H7 (cell line): ENCODE measurements around the gene GPR68. TPM values are rescaled to one million over a fixed set of nuclear protein-coding genes. Genes with fewer than 3 reads are reported as not detected.
A peak's percentile ranks its signal among the peaks of the same experiment; 100 is the strongest.
"Not testable (repeated sequence)": the region's sequence is repeated elsewhere in the genome, so short reads cannot be mapped to it uniquely, and the experiment has no call there.

Experiments used
- DNase-seq: peaks from one replicate; pipeline ENCODE4 v3.0.0; 2012
- H3K27me3 ChIP-seq: 2 replicates; pipeline ENCODE4 v1.6.0; 2011; ENCODE audit warnings: mild to moderate bottlenecking, low read length; ENCODE audit not compliant: control insufficient read depth, insufficient read depth
- H3K36me3 ChIP-seq: replicated peaks from 2 replicates; pipeline ENCODE4 v1.5.1; 2011; ENCODE audit warnings: low read length; ENCODE audit not compliant: control insufficient read depth, insufficient read depth
- H3K4me3 ChIP-seq: 2 replicates; pipeline ENCODE4 v1.5.1; 2011; ENCODE audit warnings: low read depth, mild to moderate bottlenecking, control low read depth, low read length, moderate library complexity; ENCODE audit not compliant: insufficient read depth
- total RNA-seq: library from RNA; depleted of rRNA; stranded (reverse); fragments of >200 nt; shearing (Covaris generic); gene quantifications from 2 replicates; pipeline ENCODE4 v1.2.3, GENCODE V29; 2014

GPR68 gene
- total RNA-seq, 1 experiment from 2014 or later, result 1.1 TPM

- Histone ChIP-seq H3K4me3 (no peak overlapping the region), H3K36me3 (no peaks in the 10 kb centered on the region), H3K27me3 (no peaks in the 10 kb centered on the region)
- no peak for DNase-seq
Measured at GRCh38 chr14:91232052-91232451, 12.5 kb downstream of the GPR68 start.

DNA sequence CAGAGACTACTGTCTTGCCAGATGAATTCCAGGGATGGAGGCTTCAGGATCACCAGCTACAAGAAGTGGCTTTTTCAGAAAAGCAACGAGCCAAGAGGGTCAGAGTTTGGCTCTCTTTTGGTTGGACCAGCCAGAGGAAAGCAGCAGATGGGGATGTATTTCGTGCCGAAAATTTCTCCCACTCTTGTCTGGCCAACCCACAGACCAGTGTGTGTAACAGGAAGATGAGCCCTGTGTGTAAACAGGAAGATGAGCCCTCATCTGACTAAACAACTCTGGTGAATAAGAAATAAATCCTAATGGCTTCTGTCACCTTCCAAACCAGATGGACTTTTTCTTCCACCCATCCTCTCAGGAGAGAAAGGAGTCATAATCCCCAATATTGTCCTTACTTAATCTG lies 13.1 kb downstream of the GPR68 start:
- Histone ChIP-seq H3K36me3 (no peaks in the 10 kb centered on the region), H3K27me3 (no peaks in the 10 kb centered on the region), H3K4me3 (no peak overlapping the region)
- no peak for DNase-seq

DNA sequence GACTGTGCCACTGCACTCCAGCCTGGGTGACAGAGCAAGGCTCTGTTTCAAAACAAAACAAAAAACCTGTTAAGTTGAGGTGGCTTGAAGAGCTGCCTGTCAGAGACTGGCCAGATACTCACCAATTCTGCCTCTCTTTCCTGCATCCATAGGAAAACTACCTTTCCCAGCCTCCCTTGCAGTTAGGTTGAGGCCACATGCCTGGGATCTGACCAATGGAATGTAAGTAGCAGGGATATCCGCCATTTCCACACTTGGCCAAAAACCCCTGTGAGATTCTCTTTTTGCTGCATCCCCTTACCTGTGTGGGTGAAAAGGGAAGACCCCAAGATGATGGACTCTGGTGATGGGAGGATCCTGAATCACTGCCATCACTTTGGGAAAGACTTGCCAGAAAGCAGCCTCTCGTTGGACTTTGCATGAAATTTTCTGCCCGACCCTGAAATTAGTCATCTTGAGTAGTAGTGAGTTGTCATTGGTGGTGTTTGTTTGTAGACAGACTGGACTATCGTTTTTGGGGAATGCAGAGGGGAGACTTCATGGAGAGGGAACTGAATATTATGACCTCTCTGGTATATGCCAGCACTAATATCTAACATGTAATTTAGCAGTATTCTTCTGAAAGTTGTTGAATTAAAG lies 14.0 kb downstream of the GPR68 start:
- DNase-seq, result no peak
- H3K36me3 ChIP-seq, result no peaks in the 10 kb centered on the region
- no peak overlapping the region for H3K4me3 ChIP-seq
- H3K27me3 ChIP-seq, result no peaks in the 10 kb centered on the region

DNA sequence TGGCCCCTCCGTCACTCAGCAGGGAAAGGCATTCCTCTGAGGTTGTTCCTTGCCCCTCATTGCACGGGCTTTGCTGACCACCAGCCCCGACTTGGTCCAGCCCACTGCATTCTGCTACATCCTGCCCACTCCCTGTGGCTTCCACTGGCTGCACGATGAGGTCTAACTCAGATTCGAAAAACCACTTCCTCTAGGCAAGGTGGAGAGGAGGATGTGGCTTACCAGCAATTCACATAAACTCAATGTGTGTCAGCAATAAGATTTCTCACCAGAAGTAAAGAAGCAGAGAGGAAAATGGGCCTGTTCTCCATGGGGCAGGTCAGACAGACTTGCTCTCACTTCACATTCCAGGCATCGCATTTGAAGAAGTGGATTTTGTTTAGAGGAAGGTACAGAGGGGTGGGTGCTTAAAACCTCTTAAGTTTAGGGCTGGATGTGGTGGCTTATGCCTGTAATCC lies 14.7 kb downstream of the GPR68 start:
- no peak for DNase-seq
- Histone ChIP-seq H3K27me3 (no peaks in the 10 kb centered on the region), H3K36me3 (no peaks in the 10 kb centered on the region), H3K4me3 (no peak overlapping the region)

DNA sequence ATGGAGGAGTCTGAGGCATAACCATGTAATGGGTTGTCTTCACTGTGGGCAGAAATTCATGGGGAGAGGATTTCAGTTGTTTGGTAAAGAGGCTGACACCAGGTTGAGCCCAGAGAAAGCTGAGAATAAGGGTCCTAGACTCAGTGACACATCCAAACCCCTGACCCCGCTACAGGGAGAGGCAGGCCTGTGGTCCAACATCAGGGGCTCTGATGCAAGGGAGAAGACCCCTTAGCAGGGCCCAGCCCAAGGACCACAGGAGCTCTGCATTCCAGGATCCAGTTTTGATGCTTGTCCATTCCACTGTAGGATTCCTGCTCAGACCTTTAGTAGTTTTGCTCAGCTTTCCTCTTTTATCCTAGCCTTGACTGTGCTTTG lies 15.5 kb downstream of the GPR68 start:
- H3K27me3 ChIP-seq, result no peaks in the 10 kb centered on the region
- DNase-seq, result no peak
- no peaks in the 10 kb centered on the region for H3K36me3 ChIP-seq
- H3K4me3 ChIP-seq, result no peak overlapping the region

- H3K4me3 ChIP-seq, result no peak overlapping the region
- H3K27me3 ChIP-seq, result no peaks in the 10 kb centered on the region
- DNase-seq, result peak; percentile 87
- no peaks in the 10 kb centered on the region for H3K36me3 ChIP-seq
Measured at GRCh38 chr14:91228112-91229004, 16.1 kb downstream of the GPR68 start.

DNA sequence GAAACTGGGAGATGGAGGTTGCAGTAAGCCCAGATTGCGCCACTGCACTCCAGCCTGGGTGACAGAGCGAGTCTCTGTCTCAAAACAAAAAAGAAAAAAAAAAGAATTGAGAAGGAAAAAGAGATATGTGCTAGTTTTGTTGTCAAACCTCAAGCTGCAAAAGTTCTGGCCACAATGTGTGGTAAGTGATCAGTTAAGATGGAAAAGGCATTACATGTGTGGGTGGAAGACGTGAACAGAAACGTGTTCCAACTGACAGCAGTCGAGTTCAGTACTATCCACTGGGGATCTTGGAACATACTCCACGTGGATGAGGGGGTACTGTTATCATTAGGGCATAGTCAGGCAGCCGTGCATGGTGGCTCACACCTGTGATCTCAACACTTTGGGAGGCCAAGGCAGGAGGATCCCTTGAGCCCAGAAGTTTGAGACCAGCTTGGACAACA lies 17.3 kb downstream of the GPR68 start:
- no peak for DNase-seq
- no peak overlapping the region for H3K4me3 ChIP-seq
- no peaks in the 10 kb centered on the region for H3K36me3 ChIP-seq
- H3K27me3 ChIP-seq, result no peaks in the 10 kb centered on the region

DNA sequence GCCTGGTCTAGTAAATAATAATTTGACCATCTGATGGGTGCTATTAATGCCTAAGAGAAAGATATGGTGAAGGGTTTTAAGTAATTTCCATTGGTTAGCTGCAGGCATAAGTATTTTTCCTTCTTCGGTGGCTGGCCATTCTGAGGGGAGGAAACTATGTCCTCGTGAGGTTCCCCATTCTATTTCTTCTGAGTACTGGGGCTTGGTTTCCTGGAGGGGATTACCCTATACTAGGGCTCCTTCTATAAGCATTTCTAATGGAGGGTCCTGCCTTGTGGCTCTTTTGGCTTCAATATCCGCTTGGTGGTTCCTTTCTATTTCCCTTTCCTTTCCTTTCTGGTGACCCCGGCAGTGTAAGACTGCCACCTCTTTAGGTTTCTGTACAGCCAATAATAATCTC lies 18.1 kb downstream of the GPR68 start:
- DNase-seq, H3K4me3 ChIP-seq, H3K27me3 ChIP-seq, H3K36me3 ChIP-seq: not testable (repeated sequence)

DNA sequence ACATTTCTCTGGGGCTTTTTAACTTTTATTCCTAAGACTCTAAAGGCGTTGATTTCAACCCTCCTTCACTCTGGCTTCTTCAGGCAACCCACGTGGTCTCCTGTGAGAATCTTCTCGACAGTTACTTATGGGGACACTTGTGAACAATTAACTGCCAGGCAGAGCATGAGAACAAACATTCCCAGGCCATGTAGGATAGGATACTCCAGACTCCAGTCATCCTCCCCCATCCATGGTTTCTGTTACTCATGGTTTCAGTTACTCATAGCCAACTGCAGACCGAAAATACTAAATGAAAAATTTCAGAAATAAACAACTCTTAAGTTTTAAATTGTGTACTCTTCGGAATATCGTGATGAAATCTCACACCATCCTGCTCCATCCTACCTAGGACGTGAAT lies 19.5 kb downstream of the GPR68 start:
- no peaks in the 10 kb centered on the region for H3K36me3 ChIP-seq
- no peak for DNase-seq
- H3K4me3 ChIP-seq, result no peak overlapping the region
- H3K27me3 ChIP-seq, result no peaks in the 10 kb centered on the region

GRCh38 chr14:91223028-91223783 lies 21.3 kb downstream of the GPR68 start:
- Histone ChIP-seq H3K36me3 (no peaks in the 10 kb centered on the region), H3K4me3 (no peak overlapping the region), H3K27me3 (no peaks in the 10 kb centered on the region)
- DNase-seq, result no peak

GRCh38 chr14:91221270-91221669 lies 23.2 kb downstream of the GPR68 start:
- DNase-seq, result no peak
- Histone ChIP-seq H3K36me3 (no peaks in the 10 kb centered on the region; the same call in 1 of the 2 replicates), H3K4me3 (no peak overlapping the region), H3K27me3 (no peaks in the 10 kb centered on the region)

DNA sequence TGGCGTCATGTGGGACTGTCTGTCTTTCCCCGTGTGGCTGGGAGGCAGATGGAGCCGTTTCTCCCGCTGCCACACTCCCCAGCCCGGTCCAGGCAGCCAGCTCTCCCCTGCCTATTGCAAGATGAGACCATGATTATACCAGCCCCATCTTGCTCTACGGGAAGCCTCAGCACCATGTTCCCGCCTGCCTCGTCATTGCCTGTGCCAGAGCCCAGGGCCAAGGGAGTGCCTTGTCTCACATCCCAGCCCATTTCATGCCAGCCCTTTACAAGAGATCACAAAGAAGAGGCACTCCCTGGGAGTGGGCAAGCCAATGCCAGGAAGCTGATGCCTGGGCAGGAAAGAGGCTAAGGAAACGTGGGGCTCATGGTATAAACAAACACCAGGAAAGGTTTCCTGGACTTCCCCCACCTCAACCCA lies 23.9 kb downstream of the GPR68 start:
- Histone ChIP-seq H3K36me3 (no peaks in the 10 kb centered on the region; the same call in 1 of the 2 replicates), H3K4me3 (no peak overlapping the region), H3K27me3 (no peaks in the 10 kb centered on the region)
- DNase-seq, result no peak

GRCh38 chr14:91219517-91220389 lies 24.8 kb downstream of the GPR68 start:
- no peak overlapping the region for H3K4me3 ChIP-seq
- no peak for DNase-seq

GRCh38 chr14:91218014-91218413 lies 26.5 kb downstream of the GPR68 start:
- DNase-seq, result no peak
- no peak overlapping the region for H3K4me3 ChIP-seq
- H3K36me3 ChIP-seq, result no peaks in the 10 kb centered on the region; the same call in 1 of the 2 replicates
- H3K27me3 ChIP-seq, result no peaks in the 10 kb centered on the region

More at GRCh38 chr14:91219517-91220389, 24.8 kb downstream of the GPR68 start:
- no peaks in the 10 kb centered on the region for H3K27me3 ChIP-seq
- H3K36me3 ChIP-seq, result no peaks in the 10 kb centered on the region; the same call in 1 of the 2 replicates
